HL-60/S4 (cell line): ENCODE results near the gene CHCT1.

ENCODE experiments used
- in situ Hi-C: fragments of 300-500 bp; cut with MboI; formaldehyde crosslinking; loops from 2 replicates; pipeline ENCODE4 v1.14.3; 2022; ENCODE audit warnings: low sequenced_read_pairs

The CHCT1 gene

GRCh38 chr17:60435244-60436167 is 13.2 kb downstream of the CHCT1 start:
- in situ Hi-C loops: no loop called here

- in situ Hi-C loops: no loop called here
Observed at GRCh38 chr17:60436676-60437075, 14.4 kb downstream of the CHCT1 start.

DNA sequence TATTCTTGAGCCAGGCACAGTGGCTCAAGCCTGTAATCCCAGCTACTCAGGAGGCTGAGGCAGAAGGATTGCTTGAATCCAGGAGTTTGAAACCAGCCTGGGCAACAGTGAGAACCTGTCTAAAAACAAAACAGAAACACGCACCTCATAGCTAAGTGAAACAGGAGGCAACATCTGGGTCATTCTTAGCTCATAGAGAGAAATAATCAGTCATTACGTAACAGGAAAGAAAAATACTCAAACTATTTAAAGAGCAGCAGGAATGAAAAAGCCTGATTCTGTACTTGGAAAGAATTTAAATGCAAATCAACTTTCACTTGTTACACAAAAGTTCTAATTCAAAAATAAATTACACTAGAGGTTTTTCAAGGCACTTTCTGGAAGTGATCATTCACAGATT is 17.2 kb downstream of the CHCT1 start:
- in situ Hi-C loops: no loop called here

DNA sequence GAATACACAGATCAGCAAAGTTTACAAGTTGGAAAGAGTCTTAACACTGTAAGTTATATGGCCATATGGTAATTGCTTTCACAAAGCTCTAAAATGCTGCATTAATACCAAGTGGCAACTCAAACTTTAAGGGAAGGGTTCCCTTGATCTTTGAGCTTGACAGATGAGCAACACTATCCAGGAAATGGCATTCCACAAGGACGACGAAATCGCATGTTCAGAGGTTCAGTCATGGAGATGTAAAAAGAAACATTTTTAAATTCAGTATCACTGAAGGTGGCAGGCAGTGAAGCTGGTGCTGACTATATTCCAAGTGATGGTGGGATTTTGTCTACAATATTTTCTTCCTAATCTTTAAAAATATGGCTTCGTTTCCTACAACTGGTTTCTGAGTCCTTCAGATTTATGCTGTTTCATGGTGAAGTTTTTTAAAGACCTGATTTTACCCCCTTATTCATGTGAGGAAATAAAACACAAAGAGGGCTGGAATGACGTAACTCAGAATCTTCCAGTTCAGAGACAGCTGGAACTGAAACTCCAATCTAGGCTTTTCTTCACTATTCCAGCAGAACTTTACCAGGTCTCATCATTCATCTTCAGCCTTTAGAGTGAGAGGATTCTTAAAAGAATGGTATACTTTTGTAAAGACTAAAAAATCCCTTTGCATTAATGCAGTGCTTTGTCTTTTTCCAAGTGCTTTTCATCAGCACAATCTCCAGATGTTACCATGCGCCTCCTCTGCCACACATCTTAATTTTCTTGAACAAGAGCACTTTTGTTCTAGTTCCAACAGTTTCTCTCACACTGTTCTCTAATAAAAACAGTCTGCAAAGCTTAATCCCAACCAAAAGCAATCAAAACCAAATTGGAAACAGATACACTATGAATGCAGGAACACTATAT is 20.2 kb downstream of the CHCT1 start:
- in situ Hi-C loops: no loop called here

- in situ Hi-C loops: no loop called here
Observed at GRCh38 chr17:60443713-60444112, 21.4 kb downstream of the CHCT1 start.

- in situ Hi-C loops: no loop called here
Observed at GRCh38 chr17:60445144-60445543, 22.9 kb downstream of the CHCT1 start.

- in situ Hi-C loops: no loop called here
Observed at GRCh38 chr17:60447375-60447774, 25.1 kb downstream of the CHCT1 start.

DNA sequence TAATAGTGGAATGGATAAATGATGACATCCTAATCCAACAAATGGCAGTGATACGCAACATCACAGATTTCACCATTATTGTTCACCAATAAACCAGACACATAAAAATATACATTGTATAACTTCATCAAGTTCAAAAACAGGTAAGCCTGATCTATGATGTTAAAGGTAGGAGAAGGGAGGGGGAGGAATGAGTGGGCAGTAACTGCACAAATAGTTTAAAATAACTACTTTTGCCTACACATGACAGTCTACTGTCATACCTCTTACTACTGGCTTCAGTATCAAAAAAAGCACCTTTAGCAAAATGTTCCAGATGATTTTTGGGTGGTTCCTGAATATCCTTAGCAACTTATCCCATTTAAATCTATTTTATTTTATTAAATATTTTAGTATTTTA is 28.8 kb downstream of the CHCT1 start:
- in situ Hi-C loops: no loop called here

DNA sequence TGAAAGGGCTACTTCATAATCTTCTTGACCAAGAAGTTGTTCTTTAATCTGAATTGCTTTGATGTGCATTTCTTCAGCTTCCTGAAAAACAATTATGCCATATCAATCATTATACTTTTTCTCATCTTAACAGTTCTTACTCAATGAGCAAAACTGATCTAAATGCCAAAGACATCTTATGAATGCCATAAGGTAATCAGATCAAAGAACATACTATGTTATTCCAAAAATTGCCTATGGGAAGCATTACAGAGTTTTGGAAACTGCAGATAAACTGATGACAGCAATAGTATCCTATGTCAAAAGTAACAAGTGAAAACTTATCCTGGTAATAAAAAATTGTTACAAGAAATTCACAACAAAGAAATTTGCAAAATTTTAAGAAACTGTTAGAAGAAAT is 29.7 kb downstream of the CHCT1 start:
- in situ Hi-C loops: no loop called here

GRCh38 chr17:60455378-60455777 is 33.1 kb downstream of the CHCT1 start:
- in situ Hi-C loops: no loop called here

GRCh38 chr17:60457148-60457547 is 34.9 kb downstream of the CHCT1 start:
- in situ Hi-C loops: no loop called here

GRCh38 chr17:60461584-60461983 is 39.3 kb downstream of the CHCT1 start:
- in situ Hi-C loops: no loop called here

DNA sequence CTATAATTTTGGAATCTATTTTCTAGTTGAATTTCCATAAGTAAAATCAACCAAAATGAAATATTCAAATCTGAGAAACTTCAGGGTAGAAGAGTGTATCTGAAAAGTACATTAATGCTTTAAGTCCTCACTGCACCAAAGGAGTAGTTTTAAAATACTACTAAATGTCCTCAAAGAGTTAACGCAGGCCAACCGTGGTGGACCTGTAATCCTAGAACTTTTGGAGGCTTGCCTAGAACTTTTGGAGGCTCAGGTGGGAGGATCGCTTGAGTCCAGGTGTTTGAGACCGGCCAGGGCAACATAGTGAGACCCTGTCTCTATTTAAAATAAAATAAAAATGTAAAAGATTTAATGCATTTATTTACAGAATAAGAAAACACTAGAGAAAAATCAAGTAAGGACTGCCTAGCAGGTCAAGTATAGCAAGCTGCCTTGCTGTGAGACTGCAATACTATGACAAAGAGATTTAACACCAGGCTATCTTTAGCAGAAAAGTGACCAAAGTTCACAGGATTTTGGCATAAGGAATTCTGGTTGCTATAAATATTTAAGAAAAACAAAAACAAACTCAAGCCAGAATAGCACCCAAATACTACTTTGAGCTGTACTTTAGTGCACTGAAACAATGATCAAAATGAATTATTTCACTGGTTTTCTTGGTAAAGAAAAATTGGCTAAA is 41.0 kb downstream of the CHCT1 start:
- in situ Hi-C loops: no loop called here

- in situ Hi-C loops: no loop called here
Observed at GRCh38 chr17:60464343-60464742, 42.1 kb downstream of the CHCT1 start.

GRCh38 chr17:60468371-60468770 is 46.1 kb downstream of the CHCT1 start:
- in situ Hi-C loops: no loop called here

DNA sequence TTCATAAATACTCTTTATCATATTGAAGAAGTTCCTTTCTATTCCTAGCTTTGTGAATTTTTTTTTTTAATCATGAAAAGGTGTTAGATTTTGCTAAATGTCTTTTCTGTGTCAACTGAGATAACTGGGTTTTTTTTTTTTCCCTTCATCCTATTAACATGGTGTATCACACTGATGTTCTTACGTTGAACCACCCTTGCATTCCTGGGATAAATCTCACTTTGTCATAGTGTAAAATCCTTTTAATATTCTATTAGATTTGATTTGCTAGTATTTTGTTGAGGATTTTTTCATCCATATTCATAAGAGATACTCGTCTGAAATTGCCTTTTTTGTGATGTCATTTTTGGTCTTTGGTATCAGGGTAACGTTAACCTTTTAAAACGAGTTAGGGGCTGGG is 49.2 kb downstream of the CHCT1 start:
- in situ Hi-C loops: no loop called here

- in situ Hi-C loops: no loop called here
Observed at GRCh38 chr17:60472449-60472848, 50.2 kb downstream of the CHCT1 start.

DNA sequence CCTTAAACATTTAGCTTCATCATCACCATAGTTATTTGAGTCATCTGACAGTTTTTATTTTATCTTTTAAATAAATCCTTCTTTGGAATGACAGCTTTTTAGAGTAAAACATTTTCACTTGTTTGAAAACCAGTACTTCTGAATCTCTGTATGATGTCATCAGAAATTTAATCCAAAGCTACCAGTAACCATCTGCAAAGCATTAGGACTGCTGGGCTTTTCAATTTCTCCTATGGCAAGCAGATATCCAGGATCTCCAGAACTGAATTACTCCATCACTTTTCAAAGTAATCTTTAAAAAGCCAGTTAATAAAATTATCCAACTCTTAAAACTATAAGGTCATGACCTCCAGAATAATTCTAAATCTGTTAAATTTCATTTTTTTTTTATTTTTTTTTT is 51.5 kb downstream of the CHCT1 start:
- in situ Hi-C loops: no loop called here
